SU-DHL-6 (cell line): ENCODE results near the gene CISTR.

ENCODE experiments used
- CTCF ChIP-seq: fragments of 200-600 bp; sonication (generic); IDR thresholded peaks from one replicate; pipeline ENCODE4 v1.5.1; 2017; ENCODE audit warnings: antibody characterized with exemption, mild to moderate bottlenecking, low read length, moderate library complexity; ENCODE audit not compliant: insufficient read depth, poor library complexity, severe bottlenecking
- EZH2phosphoT487 ChIP-seq: fragments of 200-600 bp; sonication (generic), shearing (Covaris generic); conservative IDR thresholded peaks from 2 replicates; pipeline ENCODE4 v1.6.1; 2018; ENCODE audit warnings: mild to moderate bottlenecking, antibody characterized with exemption, low read length, moderate library complexity, mixed read lengths

DNA sequence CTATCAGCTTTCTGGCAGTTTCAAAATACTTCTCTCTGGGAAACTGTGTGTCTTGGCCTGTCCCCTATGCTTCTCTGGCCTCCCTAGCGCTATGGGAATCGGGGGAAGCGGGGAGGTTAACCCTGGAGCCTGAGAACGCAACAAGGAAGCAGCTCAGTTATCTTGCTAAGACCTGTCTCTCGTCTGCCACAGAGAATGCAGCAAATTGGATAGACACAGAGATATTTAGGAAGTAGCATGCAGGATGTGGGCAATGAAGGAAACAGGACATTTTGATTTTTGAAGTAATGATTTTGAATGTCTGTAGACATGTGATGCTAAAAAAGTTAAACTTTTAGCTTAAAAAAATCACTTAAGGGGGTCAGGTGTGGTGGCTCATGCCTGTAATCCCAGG, 18.0 kb downstream of the CISTR start:
- no peak for TF ChIP-seq CTCF
- TF ChIP-seq EZH2phosphoT487 = no peak
